ENCODE results near the gene SRBD1.

Gene SRBD1

GRCh38 chr2:45625824-45626223, 14.8 kb upstream of the SRBD1 start:
- in situ Hi-C loops (cut with HindIII; ENCODE audit: low sequenced_read_pairs): no loop called here
- H3K4me3 ChIP-seq (ENCODE audit: low read depth, low read length): no peak overlapping the region
- DNase-seq (ENCODE audit: low read depth, low spot score): no peak
- no peak for TF ChIP-seq CTCF (IDR thresholded peaks at IDR 0.05; ENCODE audit: low read depth, low read length)

GRCh38 chr2:45623098-45623497, 12.0 kb upstream of the SRBD1 start:
- DNase-seq (ENCODE audit: low read depth, low spot score): no peak
- TF ChIP-seq CTCF (IDR thresholded peaks at IDR 0.05; ENCODE audit: low read depth, low read length): no peak
- in situ Hi-C loops (cut with HindIII; ENCODE audit: low sequenced_read_pairs): no loop called here
- no peak overlapping the region for H3K4me3 ChIP-seq (ENCODE audit: low read depth, low read length)

GRCh38 chr2:45622336-45623075, 11.4 kb upstream of the SRBD1 start:
- no peak overlapping the region for H3K4me3 ChIP-seq (ENCODE audit: low read depth, low read length)
- in situ Hi-C loops (cut with HindIII; ENCODE audit: low sequenced_read_pairs): no loop called here
- no peak for TF ChIP-seq CTCF (IDR thresholded peaks at IDR 0.05; ENCODE audit: low read depth, low read length)

GRCh38 chr2:45617496-45617895, 6.4 kb upstream of the SRBD1 start:
- in situ Hi-C loops (cut with HindIII; ENCODE audit: low sequenced_read_pairs): no loop called here
- no peak overlapping the region for H3K4me3 ChIP-seq (ENCODE audit: low read depth, low read length)
- TF ChIP-seq CTCF (IDR thresholded peaks at IDR 0.05; ENCODE audit: low read depth, low read length): no peak
- DNase-seq (ENCODE audit: low read depth, low spot score): no peak

More at GRCh38 chr2:45622336-45623075, 11.4 kb upstream of the SRBD1 start:
- no peak for DNase-seq (ENCODE audit: low read depth, low spot score)

- TF ChIP-seq CTCF (IDR thresholded peaks at IDR 0.05; ENCODE audit: low read depth, low read length): no peak
- in situ Hi-C loops (cut with HindIII; ENCODE audit: low sequenced_read_pairs): no loop called here
- peak; percentile 42 for DNase-seq (ENCODE audit: low read depth, low spot score)
- no peak overlapping the region for H3K4me3 ChIP-seq (ENCODE audit: low read depth, low read length)
Measured at GRCh38 chr2:45616658-45617411, 5.8 kb upstream of the SRBD1 start.

GRCh38 chr2:45614871-45615415, 3.9 kb upstream of the SRBD1 start:
- in situ Hi-C loops (cut with HindIII; ENCODE audit: low sequenced_read_pairs): no loop called here
- no peak for TF ChIP-seq CTCF (IDR thresholded peaks at IDR 0.05; ENCODE audit: low read depth, low read length)
- no peak for DNase-seq (ENCODE audit: low read depth, low spot score)
- no peak overlapping the region for H3K4me3 ChIP-seq (ENCODE audit: low read depth, low read length)
